Astrocyte (in vitro differentiated cells and primary cell): ENCODE data around the gene SORL1.

Experiments
- CTCF ChIP-seq: IDR thresholded peaks from 2 replicates; pipeline ENCODE4 v1.5.1; 2011; ENCODE audit warnings: low read depth, mild to moderate bottlenecking, inconsistent platforms, low read length, moderate library complexity; ENCODE audit not compliant: insufficient read depth
- EZH2 ChIP-seq: IDR thresholded peaks from 2 replicates; pipeline ENCODE4 v1.6.1; 2012; ENCODE audit warnings: mild to moderate bottlenecking, low read length, inconsistent platforms; ENCODE audit not compliant: insufficient read depth

GRCh38 chr11:121555121-121555520 is 103.0 kb downstream of the SORL1 start:
- no peak for TF ChIP-seq CTCF
- TF ChIP-seq EZH2: no peak
